GM12878 (cell line): ENCODE data around the gene PEMT. TPM values are rescaled to one million over a fixed set of nuclear protein-coding genes. Genes with fewer than 3 reads are reported as not detected.

Experiments used
- ATF7 ChIP-seq: fragments of 450-650 bp; IDR thresholded peaks from 2 replicates; pipeline ENCODE4 v1.6.1; 2016; ENCODE audit warnings: low read depth, mild to moderate bottlenecking
- BRCA1 ChIP-seq: IDR thresholded peaks from 2 replicates; pipeline ENCODE4 v1.6.1; 2011; ENCODE audit warnings: low read depth, low read length, improper control_type of control experiment
- CHD2 ChIP-seq: IDR thresholded peaks from 2 replicates; pipeline ENCODE4 v1.6.1; 2011; ENCODE audit warnings: low read depth, low read length, improper control_type of control experiment, borderline replicate concordance
- CHD4 ChIP-seq: fragments of 200-600 bp; sonication (generic); IDR thresholded peaks from 2 replicates; pipeline ENCODE4 v1.6.1; 2016; ENCODE audit warnings: mild to moderate bottlenecking
- E2F8 ChIP-seq: fragments of 450-650 bp; IDR thresholded peaks from 2 replicates; pipeline ENCODE4 v1.6.1; 2018; ENCODE audit warnings: mild to moderate bottlenecking, low read depth, moderate library complexity; ENCODE audit not compliant: partially characterized antibody
- ELK1 ChIP-seq: IDR thresholded peaks from 2 replicates; pipeline ENCODE4 v1.6.1; 2012; ENCODE audit warnings: low read depth, low read length, improper control_type of control experiment
- ESRRA ChIP-seq: IDR thresholded peaks from 2 replicates; pipeline ENCODE4 v1.6.1; 2012; ENCODE audit warnings: mild to moderate bottlenecking, low read length, improper control_type of control experiment
- FOXM1 ChIP-seq: IDR thresholded peaks from 2 replicates; pipeline ENCODE4 v1.6.1; 2012; ENCODE audit warnings: low read depth, mild to moderate bottlenecking, inconsistent platforms, low read length, moderate library complexity
- MAX ChIP-seq: IDR thresholded peaks from 2 replicates; pipeline ENCODE4 v1.6.1; 2012; ENCODE audit warnings: low read depth, low read length, improper control_type of control experiment
- MEF2A ChIP-seq: IDR thresholded peaks from 2 replicates; pipeline ENCODE4 v1.6.1; 2011; ENCODE audit warnings: low read depth, mild to moderate bottlenecking, low read length, moderate library complexity; ENCODE audit not compliant: insufficient read depth
- RAD51 ChIP-seq: fragments of 450-650 bp; IDR thresholded peaks from 2 replicates; pipeline ENCODE4 v1.6.1; 2016; ENCODE audit warnings: moderate library complexity, mild to moderate bottlenecking, inconsistent platforms
- RFX5 ChIP-seq: IDR thresholded peaks from 2 replicates; pipeline ENCODE4 v1.6.1; 2011; ENCODE audit warnings: low read depth, low read length, improper control_type of control experiment
- SKIL ChIP-seq: fragments of 450-650 bp; IDR thresholded peaks from 2 replicates; pipeline ENCODE4 v1.6.1; 2017; ENCODE audit warnings: mild to moderate bottlenecking, low read depth, inconsistent platforms; ENCODE audit not compliant: poor library complexity, severe bottlenecking
- SMARCA5 ChIP-seq: fragments of 450-650 bp; IDR thresholded peaks from 2 replicates; pipeline ENCODE4 v1.6.1; 2017; ENCODE audit warnings: mild to moderate bottlenecking
- SUPT20H ChIP-seq: IDR thresholded peaks from 2 replicates; pipeline ENCODE4 v1.6.1; 2011; ENCODE audit warnings: low read depth, mild to moderate bottlenecking, low read length, moderate library complexity, borderline replicate concordance; ENCODE audit not compliant: control insufficient read depth
- TAF1 ChIP-seq: IDR thresholded peaks from 2 replicates; pipeline ENCODE4 v1.6.1; 2011; ENCODE audit warnings: mild to moderate bottlenecking, low read depth, low read length, borderline replicate concordance
- TCF7 ChIP-seq: IDR thresholded peaks from 2 replicates; pipeline ENCODE4 v1.6.1; 2014; ENCODE audit warnings: antibody characterized with exemption, borderline replicate concordance
- USF1 ChIP-seq: IDR thresholded peaks from 2 replicates; pipeline ENCODE4 v1.6.1; 2011; ENCODE audit warnings: borderline replicate concordance, low read depth, mild to moderate bottlenecking, moderate library complexity, mixed read lengths, low read length; ENCODE audit not compliant: insufficient read depth; ENCODE audit errors: extremely low read length
- ZBTB11 ChIP-seq: fragments of 450-650 bp; formaldehyde crosslinking; IDR thresholded peaks from 2 replicates; pipeline ENCODE4 v1.5.0; 2022; ENCODE audit warnings: mild to moderate bottlenecking, missing genetic modification characterization
- polyA plus RNA-seq, 11 experiments: library from polyadenylated mRNA; depleted of rRNA in 4 of 11; unstranded in 6 of 11; stranded (reverse) in 5 of 11; fragments of >200 nt; fragmentation: Nextera tagmentation in 4 of 11; fragmentation: Illumina TruSeq in 1 of 11; extraction: Ambion mirVana in 4 of 11; extraction: Trizol in 1 of 11; gene quantifications; 1 replicate in 1 of 11; 2 replicates in 10 of 11; pipeline versions ENCODE4 v1.2.1 to v1.2.3, GENCODE V29; 2011 to 2016; ENCODE audit warnings: inconsistent platforms in 2 of 11, missing spikeins in 2 of 11, low read depth in 1 of 11
- total RNA-seq, 4 experiments: library from RNA; depleted of rRNA in 3 of 4; stranded (reverse); fragments of >200 nt in 3 of 4; fragmentation: Illumina TruSeq in 1 of 4; extraction: Trizol in 1 of 4; gene quantifications; 2 replicates each; pipeline versions ENCODE4 v1.2.1 to v1.2.3, GENCODE V29; 2013 to 2021

Gene PEMT
- total and polyA plus RNA-seq, 10 of the 15 experiments (the other 5 are each of a cell fraction or from before 2014, with no cell fraction given), result 2.8 to 44.7 (median 25.4) TPM

GRCh38 chr17:17476865-17477467 lies 114.5 kb downstream of the PEMT start, which contains the start of gene MED9 (continued):
- TF ChIP-seq TAF1 (peak; percentile 71; the same call in 1 of the 2 replicates), SKIL (no peak), ELK1 (0 out of 2 replicates have a peak, but pooled peaks have one; percentile 33), MEF2A (no peak), SUPT20H (no peak), TCF7 (no peak), ESRRA (peak; percentile 99), FOXM1 (no peak), USF1 (no peak), RFX5 (peak; percentile 48; the same call in 1 of the 2 replicates), ATF7 (no peak), RAD51 (no peak), E2F8 (no peak), SMARCA5 (peak; percentile 58; the same call in 1 of the 2 replicates), BRCA1 (peak; percentile 40), CHD2 (peak; percentile 62), ZBTB11 (CRISPR knock-in tag) (no peak), CHD4 (no peak), MAX (peak; percentile 50; the same call in 1 of the 2 replicates)
